ENCODE data around the gene PRKAB1.
"Not testable (repeated sequence)": the region's sequence is repeated elsewhere in the genome, so short reads cannot be mapped to it uniquely, and the experiment has no call there.

PRKAB1 gene

DNA sequence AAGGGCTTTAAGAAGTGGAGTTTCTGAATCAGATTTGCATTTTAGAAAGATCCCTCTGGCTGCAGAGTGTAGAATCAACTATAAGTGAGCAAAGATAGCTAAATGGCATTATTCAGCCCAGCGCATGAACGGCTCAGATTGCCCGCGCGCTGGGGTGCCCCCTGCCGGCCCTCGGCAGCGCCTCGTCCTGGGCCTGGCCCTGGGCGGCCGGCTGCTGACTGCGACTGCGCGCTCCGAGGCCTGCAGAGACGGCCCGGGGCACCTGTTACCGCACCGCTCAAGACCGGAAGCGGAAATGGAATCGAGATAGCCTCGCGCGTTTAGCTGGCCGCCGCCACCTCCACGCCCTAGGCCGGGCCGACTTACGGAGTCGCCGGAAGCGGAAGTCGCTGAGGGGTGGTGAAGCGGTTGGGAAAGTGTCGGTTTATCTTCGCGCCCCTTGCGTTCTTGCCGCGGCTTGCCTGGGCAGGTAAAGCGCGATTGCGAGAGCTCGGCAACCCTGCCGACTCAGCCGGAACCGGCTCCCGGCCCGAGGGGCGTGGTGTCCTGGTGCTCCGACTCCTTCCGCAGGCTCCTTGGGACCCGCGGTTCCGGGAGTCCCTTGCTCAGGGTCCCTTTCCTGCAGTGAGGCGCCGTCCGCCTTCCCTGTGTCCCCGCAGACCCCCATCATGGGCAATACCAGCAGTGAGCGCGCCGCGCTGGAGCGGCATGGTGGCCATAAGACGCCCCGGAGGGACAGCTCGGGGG, at the start of gene PRKAB1:
TSS of gene PRKAB1 (plus strand) at position 557 of the 747 bp plus-strand sequence. CDS start at position 669, 112 bp downstream.
- peak; percentile 100 for DNase-seq (ENCODE audit: low spot score)

DNA sequence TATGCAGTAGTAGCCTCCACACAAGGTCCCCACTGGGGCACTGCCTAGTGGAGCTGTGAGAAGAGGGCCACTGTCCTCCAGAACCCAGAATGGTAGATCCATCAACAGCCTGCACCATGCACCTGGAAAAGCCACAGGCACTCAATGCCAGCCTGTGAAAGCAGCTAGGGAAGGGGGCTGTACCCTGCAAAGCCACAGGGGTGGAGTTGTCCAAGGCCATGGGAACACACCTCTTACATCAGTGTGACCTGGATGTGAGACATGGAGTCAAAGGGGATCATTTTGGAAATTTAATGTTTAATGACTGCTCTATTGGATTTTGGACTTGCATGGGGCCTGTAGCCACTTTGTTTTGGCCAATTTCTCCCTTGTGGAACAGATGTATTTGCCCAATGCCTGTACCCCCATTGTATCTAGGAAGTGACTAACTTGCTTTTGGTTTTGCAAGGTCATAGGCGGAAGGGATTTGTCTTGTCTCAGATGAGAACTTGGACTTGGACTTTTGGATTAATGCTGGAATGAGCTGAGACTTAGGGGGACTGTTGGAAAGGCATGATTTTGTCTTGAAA, 49.5 kb upstream of the PRKAB1 start:
- DNase-seq (ENCODE audit: low spot score): not testable (repeated sequence)

GRCh38 chr12:119620490-119620889, 47.4 kb upstream of the PRKAB1 start:
- DNase-seq (ENCODE audit: low spot score): no peak

DNA sequence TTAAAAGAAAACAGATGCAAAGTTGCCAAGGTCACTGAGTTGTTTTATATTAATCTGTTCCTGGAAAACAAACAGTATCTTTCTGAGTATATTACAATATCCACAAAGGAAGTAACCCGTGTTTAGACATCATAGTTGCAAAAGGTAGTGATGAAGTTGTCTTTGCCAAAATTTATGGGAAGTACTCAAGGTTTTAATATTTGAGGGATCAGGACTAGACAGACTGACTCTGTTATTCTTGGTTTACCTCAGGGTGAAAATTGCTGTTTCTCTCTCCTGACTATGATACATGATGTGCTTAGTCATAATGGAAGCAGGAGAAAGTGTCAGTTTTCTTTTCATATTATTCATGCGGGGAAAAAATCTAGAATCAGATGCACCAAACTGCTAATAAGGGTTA, 46.1 kb upstream of the PRKAB1 start:
- DNase-seq (ENCODE audit: low spot score): no peak

GRCh38 chr12:119624966-119625365, 43.0 kb upstream of the PRKAB1 start:
- DNase-seq (ENCODE audit: low spot score): peak; percentile 5

DNA sequence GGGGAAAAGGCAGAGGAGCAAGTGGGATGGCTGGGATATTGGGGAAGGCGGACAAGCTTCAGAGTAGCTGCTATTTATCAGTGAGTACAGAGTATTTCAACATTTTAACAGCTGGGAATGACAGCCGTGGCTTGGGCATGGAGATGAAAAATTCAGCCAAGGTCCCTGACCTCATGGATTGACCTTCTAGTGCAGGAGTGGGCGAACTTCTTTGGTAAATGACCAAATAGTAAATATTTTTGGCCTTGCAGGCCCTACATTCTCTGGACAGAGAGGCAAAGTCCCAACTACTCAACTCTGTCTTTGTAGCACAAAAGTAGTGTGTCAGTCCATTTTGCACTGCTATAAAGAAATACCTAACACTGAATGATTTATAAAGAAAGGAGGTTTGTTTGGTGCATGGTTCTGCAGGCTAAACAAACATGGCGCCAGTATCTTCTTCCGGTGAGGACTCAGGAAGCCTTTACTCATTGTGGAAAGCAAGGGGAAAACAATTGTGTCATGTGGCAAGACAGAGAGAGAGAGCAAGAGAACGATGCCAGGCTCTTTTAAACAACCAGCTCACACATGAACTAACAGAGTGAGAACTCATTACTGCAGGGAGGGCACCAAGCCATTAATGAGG, 40.8 kb upstream of the PRKAB1 start:
- no peak for DNase-seq (ENCODE audit: low spot score)

- no peak for DNase-seq (ENCODE audit: low spot score)
Observed at GRCh38 chr12:119627686-119628085, 40.2 kb upstream of the PRKAB1 start.

- no peak for DNase-seq (ENCODE audit: low spot score)
Observed at GRCh38 chr12:119630223-119630780, 37.6 kb upstream of the PRKAB1 start.

DNA sequence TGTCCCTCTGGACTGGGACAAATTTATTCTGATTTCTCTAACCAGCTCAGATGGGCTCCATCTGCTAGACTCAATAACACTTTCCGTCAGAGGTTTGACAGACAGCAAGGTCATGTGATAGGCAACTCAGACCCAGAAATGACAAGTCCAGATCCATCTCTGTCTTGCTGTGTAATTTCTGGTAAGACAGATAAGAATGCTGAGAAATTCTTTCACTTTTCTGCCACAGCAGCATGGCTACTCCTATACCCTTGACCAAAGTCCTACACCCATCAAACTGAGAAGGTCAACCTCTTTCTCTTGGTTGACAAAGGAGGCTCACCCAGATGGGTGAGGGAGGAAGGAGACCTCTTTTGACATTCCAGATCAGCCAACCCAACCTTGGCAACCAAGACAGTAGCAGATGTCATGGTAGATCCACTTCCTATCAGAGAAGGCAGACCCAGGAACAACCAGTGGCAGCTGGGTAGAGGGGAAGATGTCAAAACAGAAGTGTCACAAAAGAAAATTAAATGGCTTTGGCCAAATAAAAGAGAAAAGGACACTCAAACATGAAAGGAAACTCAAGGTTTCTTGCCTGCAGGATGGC, 36.9 kb upstream of the PRKAB1 start:
- DNase-seq (ENCODE audit: low spot score): no peak

- no peak for DNase-seq (ENCODE audit: low spot score)
Observed at GRCh38 chr12:119631930-119632678, 35.8 kb upstream of the PRKAB1 start.

DNA sequence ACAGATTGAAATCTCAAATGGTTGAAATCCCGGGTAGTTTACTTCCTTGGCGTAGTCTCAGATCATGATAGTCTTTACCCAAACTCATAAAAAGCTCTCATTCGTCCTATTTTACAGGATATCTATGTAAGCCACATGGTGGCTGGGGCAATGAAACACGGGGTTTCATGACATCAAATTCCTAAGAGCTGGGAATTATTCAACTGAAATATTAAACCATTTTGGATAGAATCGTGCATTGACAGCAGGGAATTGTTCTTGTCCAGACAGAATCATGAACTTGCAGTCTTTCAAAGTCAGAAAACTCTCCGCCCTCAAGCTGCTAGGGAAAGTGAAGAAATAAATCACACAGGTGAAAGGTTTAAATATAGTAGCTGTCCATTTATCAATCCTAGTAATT, 33.2 kb upstream of the PRKAB1 start:
- DNase-seq (ENCODE audit: low spot score): no peak

GRCh38 chr12:119642986-119643385, 24.9 kb upstream of the PRKAB1 start:
- DNase-seq (ENCODE audit: low spot score): no peak

- DNase-seq (ENCODE audit: low spot score): no peak
Observed at GRCh38 chr12:119644930-119645329, 23.0 kb upstream of the PRKAB1 start.

DNA sequence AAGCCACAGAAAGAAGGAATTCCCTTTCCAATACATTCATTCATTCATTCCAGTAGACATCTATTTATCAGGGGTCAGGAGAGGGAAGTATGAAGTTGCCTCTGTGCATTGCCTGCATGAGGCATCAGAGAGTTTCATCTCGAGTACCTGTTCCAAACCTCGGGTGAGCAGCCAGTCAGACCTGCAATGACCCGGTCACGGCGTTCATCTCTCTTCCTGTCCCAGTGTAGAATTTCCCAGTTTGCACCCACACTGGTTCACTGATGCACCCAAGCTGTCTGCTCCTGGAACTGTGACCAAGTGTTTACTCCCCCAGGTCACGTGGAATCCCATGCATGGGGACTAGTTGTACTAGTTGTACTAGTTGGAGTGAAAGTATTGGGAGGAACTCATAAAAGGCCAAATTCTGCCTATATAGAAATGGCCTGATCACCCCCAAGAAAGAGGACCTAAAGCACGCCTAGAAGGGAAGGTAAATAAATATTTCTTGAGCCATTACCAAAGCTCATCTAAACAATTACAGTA, 22.3 kb upstream of the PRKAB1 start:
- DNase-seq (ENCODE audit: low spot score): no peak

DNA sequence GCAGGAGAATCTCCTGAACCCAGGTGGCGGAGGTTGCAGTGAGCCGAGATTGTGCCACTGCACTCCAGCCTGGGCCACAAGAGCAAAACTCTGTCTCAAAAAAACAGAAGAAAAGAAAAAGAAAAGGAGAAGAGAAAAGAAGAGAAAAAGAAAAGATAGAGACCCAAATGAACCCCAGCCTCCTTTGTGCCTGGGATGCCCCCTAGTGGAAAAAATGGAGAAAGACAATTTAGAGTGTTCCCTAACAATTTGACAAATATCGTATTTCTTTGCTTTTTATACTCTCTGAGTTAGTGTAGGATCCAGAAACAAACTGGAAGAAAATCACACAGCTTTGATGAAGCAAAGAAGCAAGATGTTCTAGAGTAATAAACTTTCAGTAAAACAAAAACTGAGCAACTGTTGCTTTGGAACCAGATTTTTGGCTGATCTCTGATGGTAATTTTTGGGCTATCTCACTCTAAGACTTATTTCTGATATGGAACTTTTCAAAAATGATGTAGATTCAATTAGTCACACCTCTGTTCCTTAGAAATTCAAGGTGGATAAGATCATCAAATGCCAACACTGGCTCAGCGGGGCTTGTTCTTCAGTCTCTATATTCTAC, 18.6 kb upstream of the PRKAB1 start:
- peak; percentile 48 for DNase-seq (ENCODE audit: low spot score)

- DNase-seq (ENCODE audit: low spot score): no peak
Observed at GRCh38 chr12:119652665-119653064, 15.3 kb upstream of the PRKAB1 start.

GRCh38 chr12:119657001-119657400, 10.9 kb upstream of the PRKAB1 start:
- DNase-seq (ENCODE audit: low spot score): not testable (repeated sequence)

GRCh38 chr12:119658166-119658565, 9.8 kb upstream of the PRKAB1 start:
- not testable (repeated sequence) for DNase-seq (ENCODE audit: low spot score)

GRCh38 chr12:119659289-119659897, 8.5 kb upstream of the PRKAB1 start:
- DNase-seq (ENCODE audit: low spot score): peak; percentile 63

DNA sequence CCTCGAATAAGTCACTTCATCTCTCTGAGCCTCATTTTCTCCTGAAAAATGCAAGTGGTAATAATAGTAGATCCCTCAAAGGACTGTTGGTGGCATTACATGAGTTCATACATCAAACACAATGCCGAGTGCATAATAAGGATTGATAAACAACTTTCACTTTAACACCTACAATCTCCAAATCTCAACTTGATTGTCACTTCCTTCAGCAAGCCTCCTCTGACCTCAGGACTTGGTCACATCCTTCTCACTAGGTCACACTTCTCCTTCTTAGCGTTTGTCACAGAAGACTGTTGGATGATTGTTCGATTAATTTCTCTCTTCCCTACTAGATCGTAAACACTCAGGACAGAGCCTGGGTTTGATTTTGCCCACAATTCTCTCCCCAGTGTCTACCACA, 7.9 kb upstream of the PRKAB1 start:
- DNase-seq (ENCODE audit: low spot score): no peak

GRCh38 chr12:119661882-119662281, 6.1 kb upstream of the PRKAB1 start:
- no peak for DNase-seq (ENCODE audit: low spot score)
